Measurements from ENCODE around the gene DDX27.

- TF ChIP-seq CREB1 (IDR thresholded peaks at IDR 0.05; ENCODE audit: low read depth) (no peak), TAF1 (IDR thresholded peaks at IDR 0.05; ENCODE audit: low read depth) (no peak)
Observed at GRCh38 chr20:49171909-49172308, 47.3 kb upstream of the DDX27 start.
